Measurements from ENCODE around the gene PPP1R36. TPM values are rescaled to one million over a fixed set of nuclear protein-coding genes. Genes with fewer than 3 reads are reported as not detected.

PPP1R36 gene, protein sequence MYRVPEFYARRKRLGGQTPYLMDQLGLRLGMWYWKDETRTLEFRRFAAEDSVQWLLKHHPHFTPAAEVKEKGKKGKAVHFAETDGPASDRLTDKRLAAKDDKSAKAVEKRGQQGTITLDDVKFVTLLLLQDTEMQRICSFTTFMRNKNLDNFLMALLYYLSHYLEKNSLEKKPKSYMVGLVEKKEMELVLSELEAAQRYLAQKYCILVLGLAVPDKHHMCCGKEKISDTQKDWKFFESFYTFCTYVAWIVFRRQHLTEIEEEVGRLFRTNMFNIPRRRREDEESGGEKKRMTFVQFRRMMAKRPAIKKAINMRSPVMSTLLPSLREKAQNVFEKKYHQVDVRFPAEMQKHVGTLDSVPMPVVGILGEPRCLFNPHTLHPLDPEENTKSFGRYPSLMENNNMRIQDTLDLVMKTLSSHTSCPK
- under 1 TPM; 0.26 to 0.71 TPM for polyA plus RNA-seq

DNA sequence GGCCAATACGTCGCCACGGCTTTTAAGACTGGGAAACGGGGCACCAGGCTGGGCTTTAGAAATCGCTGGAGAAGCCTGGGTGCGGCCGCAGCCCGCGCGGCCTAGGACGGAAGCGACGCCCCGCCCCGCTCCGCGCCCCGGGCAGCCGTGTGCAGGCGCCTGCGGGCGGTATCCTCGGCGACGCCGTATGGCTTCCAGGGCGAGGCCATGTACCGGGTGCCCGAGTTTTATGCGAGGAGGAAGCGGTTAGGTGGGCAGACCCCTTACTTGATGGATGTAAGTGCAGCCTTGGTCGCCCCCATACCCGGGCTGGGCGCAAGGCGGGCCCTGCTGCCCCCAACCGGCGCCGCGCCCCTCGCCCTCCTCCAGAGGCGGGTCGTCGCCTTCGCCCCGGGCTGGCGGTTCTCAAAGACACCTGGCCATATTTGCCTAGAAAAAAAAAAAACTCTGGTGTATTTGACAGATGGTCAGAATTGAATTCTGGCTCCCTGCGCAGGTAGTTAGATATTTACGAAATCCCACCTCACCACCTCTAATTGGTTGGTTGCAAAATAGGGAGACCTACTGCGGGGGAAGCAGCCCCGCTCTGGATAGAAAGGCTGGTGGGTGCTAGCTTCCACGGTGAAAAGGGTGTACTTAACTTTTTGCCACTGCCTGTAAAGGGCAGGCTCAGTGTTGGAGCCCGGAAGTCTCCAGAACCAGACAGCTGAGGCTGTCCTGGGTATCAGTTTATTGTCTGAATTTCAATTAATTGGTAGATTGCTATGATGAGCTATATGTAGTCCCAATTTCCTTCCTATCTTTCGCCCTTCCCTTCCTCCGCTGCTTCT is at the start of gene PPP1R36:
TSS of gene PPP1R36 (plus strand) at position 171 of the 830 bp plus-strand sequence. CDS start at position 208, 37 bp downstream.
- peak within 1 kb of the TSS; percentile 17 to 31 for H3K4me3 ChIP-seq (ENCODE audit: low read depth in 1 of 2, low read length in 2 of 2)
- no peaks in the 10 kb centered on the region for H3K27me3 ChIP-seq (ENCODE audit: control insufficient read depth in 1 of 2, insufficient read depth in 2 of 2, low read length in 2 of 2)

DNA sequence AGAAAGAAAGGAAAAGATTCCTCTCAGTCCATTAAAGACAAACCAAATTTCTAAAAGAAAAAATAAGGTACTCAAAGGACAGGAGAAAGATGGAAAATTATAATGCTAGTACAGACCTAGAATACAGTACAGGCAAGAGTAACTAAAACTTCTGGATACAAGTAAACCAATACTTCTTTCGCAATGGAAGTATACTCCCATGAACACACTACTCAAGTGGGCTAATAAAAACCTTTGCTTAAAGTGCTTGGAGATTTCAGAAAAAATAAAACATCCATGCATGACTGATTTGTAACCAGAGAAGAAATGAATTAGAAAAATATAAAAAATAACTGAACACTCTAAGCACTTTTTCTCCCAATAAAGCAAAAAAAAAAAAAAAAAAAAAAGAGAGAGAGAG is 49.7 kb upstream of the PPP1R36 start:
- WGBS, 2 donors, result 97 to 98% methylated on average over 1 of the region's 1 CpG
- no peak overlapping the region for H3K27ac ChIP-seq (ENCODE audit: low read depth in 2 of 2, low read length in 1 of 2)

More for the DNA sequence above, at the start of gene PPP1R36:
- no peaks in the 10 kb centered on the region for H3K36me3 ChIP-seq (ENCODE audit: control insufficient read depth in 2 of 2, insufficient read depth in 2 of 2, low read length in 1 of 2)
- H3K9me3 ChIP-seq (ENCODE audit: control insufficient read depth in 2 of 2, insufficient read depth in 1 of 2, low read depth in 1 of 2, low read length in 1 of 2), result no peaks in the 10 kb centered on the region
- 6 to 10% methylated on average over 54 of the region's 54 CpGs for WGBS, 2 donors
- no peaks in the 10 kb centered on the region for H3K4me1 ChIP-seq (ENCODE audit: control insufficient read depth in 2 of 2, insufficient read depth in 2 of 2, low read length in 1 of 2)
- peak within 1 kb of the TSS; percentile 36 to 42 for H3K27ac ChIP-seq (ENCODE audit: low read depth in 2 of 2, low read length in 1 of 2)

DNA sequence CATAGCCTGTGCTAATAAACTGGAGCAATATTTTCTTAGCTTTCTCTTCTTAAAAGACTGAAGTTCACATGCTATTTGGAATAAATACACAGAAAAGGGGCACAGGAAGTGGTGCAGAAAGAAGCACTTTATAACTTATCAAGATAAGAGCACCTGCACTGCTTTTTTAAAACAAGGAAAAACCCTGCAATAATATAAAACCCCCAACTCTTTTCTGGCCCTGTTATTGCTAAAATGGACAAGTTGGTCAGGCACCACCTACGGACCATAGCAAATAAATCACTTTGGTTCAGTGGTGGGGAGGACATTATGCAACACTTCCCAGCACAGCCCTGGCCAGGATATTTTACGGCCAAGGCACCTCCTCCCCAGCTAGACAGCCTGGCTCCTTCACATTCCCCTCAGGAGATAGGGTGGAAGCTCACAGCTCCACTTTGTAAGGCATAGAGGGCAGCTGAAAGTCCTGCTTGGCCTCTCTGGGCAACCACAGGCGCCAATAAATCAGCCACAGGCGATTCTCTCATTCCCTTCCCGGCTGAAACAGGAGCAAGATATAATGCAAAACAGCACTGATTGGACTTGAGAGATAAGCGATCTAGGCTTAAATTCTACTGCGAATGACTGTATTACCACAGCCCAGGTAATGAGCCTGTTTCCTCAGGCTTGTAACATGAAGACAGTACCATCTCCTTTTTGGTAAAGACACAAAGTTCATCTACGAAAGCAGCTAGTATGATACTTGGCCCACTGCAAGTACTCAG is 48.2 kb upstream of the PPP1R36 start:
- no peaks in the 10 kb centered on the region for H3K27me3 ChIP-seq (ENCODE audit: control insufficient read depth in 1 of 2, insufficient read depth in 2 of 2, low read length in 2 of 2)
- H3K4me3 ChIP-seq (ENCODE audit: low read depth in 1 of 2, low read length in 2 of 2), result peak overlapping the region in 1 of 2 donors; percentile 80
- H3K27ac ChIP-seq (ENCODE audit: low read depth in 2 of 2, low read length in 1 of 2), result peak overlapping the region; percentile 98 to 99
- WGBS, 2 donors, result 19 to 27% methylated on average over 8 of the region's 8 CpGs
- H3K4me1 ChIP-seq (ENCODE audit: control insufficient read depth in 2 of 2, insufficient read depth in 2 of 2, low read length in 1 of 2), result no peaks in the 10 kb centered on the region
- H3K36me3 ChIP-seq (ENCODE audit: control insufficient read depth in 2 of 2, insufficient read depth in 2 of 2, low read length in 1 of 2), result no peaks in the 10 kb centered on the region
- H3K9me3 ChIP-seq (ENCODE audit: control insufficient read depth in 2 of 2, insufficient read depth in 1 of 2, low read depth in 1 of 2, low read length in 1 of 2), result no peaks in the 10 kb centered on the region

More for the DNA sequence above, 49.7 kb upstream of the PPP1R36 start:
- Histone ChIP-seq H3K36me3 (ENCODE audit: control insufficient read depth in 2 of 2, insufficient read depth in 2 of 2, low read length in 1 of 2) (no peaks in the 10 kb centered on the region), H3K27me3 (ENCODE audit: control insufficient read depth in 1 of 2, insufficient read depth in 2 of 2, low read length in 2 of 2) (no peaks in the 10 kb centered on the region), H3K4me1 (ENCODE audit: control insufficient read depth in 2 of 2, insufficient read depth in 2 of 2, low read length in 1 of 2) (no peaks in the 10 kb centered on the region), H3K9me3 (ENCODE audit: control insufficient read depth in 2 of 2, insufficient read depth in 1 of 2, low read depth in 1 of 2, low read length in 1 of 2) (no peaks in the 10 kb centered on the region), H3K4me3 (ENCODE audit: low read depth in 1 of 2, low read length in 2 of 2) (no peak overlapping the region)

DNA sequence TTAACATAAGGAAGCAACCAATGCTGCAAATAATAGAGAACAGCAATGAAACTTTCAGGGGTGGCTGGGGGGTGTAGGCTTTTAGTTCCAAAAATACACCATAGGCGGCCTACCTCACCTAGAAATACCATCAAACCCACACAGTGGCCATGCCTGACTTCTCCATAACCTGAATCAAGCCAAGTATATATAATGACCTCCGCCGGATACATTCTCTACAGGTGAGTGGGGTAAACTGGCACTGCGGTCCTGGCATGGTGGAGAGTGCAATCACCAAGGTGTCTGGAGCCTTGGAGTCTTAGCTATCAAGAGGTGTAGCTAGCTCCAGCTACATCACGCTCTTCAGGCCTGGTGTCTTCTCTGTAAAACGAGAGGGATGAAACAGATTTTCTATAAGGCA is 47.3 kb upstream of the PPP1R36 start:
- Histone ChIP-seq H3K27me3 (ENCODE audit: control insufficient read depth in 1 of 2, insufficient read depth in 2 of 2, low read length in 2 of 2) (no peaks in the 10 kb centered on the region), H3K4me3 (ENCODE audit: low read depth in 1 of 2, low read length in 2 of 2) (peak overlapping the region; percentile 80 to 87), H3K4me1 (ENCODE audit: control insufficient read depth in 2 of 2, insufficient read depth in 2 of 2, low read length in 1 of 2) (no peaks in the 10 kb centered on the region), H3K27ac (ENCODE audit: low read depth in 2 of 2, low read length in 1 of 2) (peak overlapping the region; percentile 98 to 99), H3K9me3 (ENCODE audit: control insufficient read depth in 2 of 2, insufficient read depth in 1 of 2, low read depth in 1 of 2, low read length in 1 of 2) (no peaks in the 10 kb centered on the region), H3K36me3 (ENCODE audit: control insufficient read depth in 2 of 2, insufficient read depth in 2 of 2, low read length in 1 of 2) (no peaks in the 10 kb centered on the region)
- 28 to 34% methylated on average over 6 of the region's 6 CpGs for WGBS, 2 donors

DNA sequence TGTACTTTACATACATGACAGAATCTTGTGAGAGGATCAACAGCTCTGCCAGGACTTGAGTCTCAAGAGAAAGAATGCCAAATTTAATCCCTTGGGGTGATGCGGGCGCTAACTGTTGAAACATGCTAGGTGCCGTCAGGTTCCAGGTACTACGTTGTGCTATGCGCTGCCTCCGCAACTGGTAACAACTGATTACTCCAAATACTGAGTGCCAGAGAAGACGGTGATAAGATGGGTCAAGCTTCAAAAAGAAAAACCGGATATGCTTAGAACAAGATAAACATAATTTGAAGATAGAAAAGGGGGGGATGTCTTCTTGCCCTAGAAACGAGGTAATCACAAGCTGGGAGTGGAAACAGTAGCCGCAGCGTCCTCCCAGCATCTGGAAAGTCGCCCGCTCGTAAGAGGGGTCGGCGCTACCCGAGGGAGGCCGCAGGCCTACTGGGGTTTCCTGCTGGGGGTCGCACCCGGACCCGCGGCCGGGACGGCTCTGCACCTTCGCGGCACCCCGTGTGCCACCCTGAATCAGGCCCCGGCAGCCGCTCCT is 46.8 kb upstream of the PPP1R36 start:
- 0 to 1% methylated on average over 29 of the region's 29 CpGs for whole genome bisulfite sequencing, 2 donors
- Histone ChIP-seq H3K36me3 (ENCODE audit: control insufficient read depth in 2 of 2, insufficient read depth in 2 of 2, low read length in 1 of 2) (no peaks in the 10 kb centered on the region), H3K27me3 (ENCODE audit: control insufficient read depth in 1 of 2, insufficient read depth in 2 of 2, low read length in 2 of 2) (no peaks in the 10 kb centered on the region), H3K27ac (ENCODE audit: low read depth in 2 of 2, low read length in 1 of 2) (peak overlapping the region; percentile 98 to 99), H3K4me1 (ENCODE audit: control insufficient read depth in 2 of 2, insufficient read depth in 2 of 2, low read length in 1 of 2) (no peaks in the 10 kb centered on the region), H3K4me3 (ENCODE audit: low read depth in 1 of 2, low read length in 2 of 2) (peak overlapping the region; percentile 80 to 87), H3K9me3 (ENCODE audit: control insufficient read depth in 2 of 2, insufficient read depth in 1 of 2, low read depth in 1 of 2, low read length in 1 of 2) (no peaks in the 10 kb centered on the region)

DNA sequence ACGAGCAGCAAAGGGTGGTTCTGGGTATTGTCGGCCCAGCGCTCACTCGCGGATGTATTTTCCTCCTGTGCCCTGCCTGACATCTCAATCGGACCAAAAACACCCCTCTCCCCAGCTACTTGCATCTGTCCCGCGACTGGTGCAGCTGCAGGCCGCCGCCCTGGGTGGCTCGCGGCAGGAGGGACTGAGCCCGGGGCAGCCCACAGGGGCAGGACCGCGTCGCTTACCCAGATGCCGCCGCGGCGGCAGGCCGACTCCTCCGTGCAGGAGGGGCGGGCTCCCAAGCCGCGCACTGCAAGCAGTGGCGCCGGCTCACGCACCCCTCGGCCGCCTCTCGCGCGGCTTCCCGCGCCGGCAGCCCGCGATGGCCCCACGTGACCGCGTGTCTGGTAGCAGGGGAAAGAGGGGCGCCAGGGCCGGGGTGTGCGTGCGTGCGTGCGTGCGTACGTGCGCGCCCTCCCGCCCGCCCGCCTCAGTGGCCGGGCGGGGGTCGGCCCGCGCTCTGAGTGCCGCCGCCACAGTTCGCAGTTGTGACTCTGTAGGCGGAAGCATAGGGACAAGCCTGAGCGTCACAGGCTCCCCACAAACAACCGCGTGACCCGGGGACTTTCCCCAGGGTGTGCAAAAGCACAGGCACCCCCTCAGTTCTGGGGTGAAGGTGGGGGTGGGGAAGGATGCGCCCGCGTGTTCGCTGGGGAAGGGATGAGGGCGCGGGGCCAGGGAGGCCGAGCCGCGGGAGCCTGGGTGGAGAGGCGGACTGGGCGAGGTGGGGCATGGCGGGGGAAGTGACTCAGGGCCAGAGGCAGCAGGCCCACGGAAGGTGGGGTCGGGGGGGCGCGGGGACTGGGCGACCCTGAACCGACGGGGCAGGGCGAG is 46.1 kb upstream of the PPP1R36 start, which contains the start of gene ZBTB25:
TSS of gene ZBTB25 (minus strand) at position 405 of the 876 bp plus-strand sequence. CDS start 13,305 bp downstream, outside the sequence.
- Histone ChIP-seq H3K4me3 (ENCODE audit: low read depth in 1 of 2, low read length in 2 of 2) (peak within 1 kb of the TSS; percentile 80 to 87), H3K9me3 (ENCODE audit: control insufficient read depth in 2 of 2, insufficient read depth in 1 of 2, low read depth in 1 of 2, low read length in 1 of 2) (no peaks in the 10 kb centered on the region), H3K4me1 (ENCODE audit: control insufficient read depth in 2 of 2, insufficient read depth in 2 of 2, low read length in 1 of 2) (no peaks in the 10 kb centered on the region), H3K27ac (ENCODE audit: low read depth in 2 of 2, low read length in 1 of 2) (peak within 1 kb of the TSS; percentile 98 to 99), H3K36me3 (ENCODE audit: control insufficient read depth in 2 of 2, insufficient read depth in 2 of 2, low read length in 1 of 2) (no peaks in the 10 kb centered on the region), H3K27me3 (ENCODE audit: control insufficient read depth in 1 of 2, insufficient read depth in 2 of 2, low read length in 2 of 2) (no peaks in the 10 kb centered on the region)
- WGBS, 2 donors, result 0 to 1% methylated on average over 74 to 87 of the region's 87 CpGs

DNA sequence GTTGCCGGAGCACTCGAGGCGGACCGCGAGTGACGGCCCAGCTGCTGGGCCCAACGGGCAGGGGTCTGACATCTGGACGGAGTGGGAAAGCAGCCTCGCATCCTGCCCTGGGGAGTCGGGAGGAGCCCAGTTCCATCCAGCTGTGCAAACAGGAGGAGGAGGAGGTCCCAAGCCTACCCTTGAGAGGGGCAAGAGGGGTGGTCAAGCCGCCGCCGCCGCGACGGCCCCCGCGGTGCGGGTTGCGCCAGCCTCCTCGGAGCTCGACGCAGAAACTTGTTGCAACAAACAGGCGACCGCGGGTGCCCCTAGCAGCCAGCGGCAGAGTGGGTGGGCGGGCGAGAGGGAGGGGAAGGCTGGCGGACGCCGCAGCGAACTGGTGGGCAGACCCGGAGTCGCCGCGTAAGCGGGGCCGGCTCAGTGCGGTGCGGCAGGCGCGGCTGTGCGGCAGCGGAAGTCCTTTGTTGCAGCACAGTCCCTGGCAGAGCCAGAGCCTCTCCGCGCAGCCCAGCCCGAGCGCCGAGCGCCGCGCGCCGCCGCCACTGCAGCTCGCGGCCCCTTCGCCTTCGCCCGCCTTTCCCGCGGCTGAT is 45.4 kb upstream of the PPP1R36 start, which contains the start of gene ZBTB1:
TSS of gene ZBTB1 (plus strand) at position 461 of the 587 bp plus-strand sequence. CDS start 16,735 bp downstream, outside the sequence.
- H3K4me1 ChIP-seq (ENCODE audit: control insufficient read depth in 2 of 2, insufficient read depth in 2 of 2, low read length in 1 of 2), result peaks cover 0 to 3% of the 10 kb centered on the region in 2 donors
- H3K27ac ChIP-seq (ENCODE audit: low read depth in 2 of 2, low read length in 1 of 2), result peak within 1 kb of the TSS; percentile 98 to 99
- 0% methylated on average over 56 to 63 of the region's 63 CpGs for WGBS, 2 donors
- H3K4me3 ChIP-seq (ENCODE audit: low read depth in 1 of 2, low read length in 2 of 2), result peak within 1 kb of the TSS; percentile 80 to 87
- H3K9me3 ChIP-seq (ENCODE audit: control insufficient read depth in 2 of 2, insufficient read depth in 1 of 2, low read depth in 1 of 2, low read length in 1 of 2), result no peaks in the 10 kb centered on the region
- no peaks in the 10 kb centered on the region for H3K36me3 ChIP-seq (ENCODE audit: control insufficient read depth in 2 of 2, insufficient read depth in 2 of 2, low read length in 1 of 2)
- no peaks in the 10 kb centered on the region for H3K27me3 ChIP-seq (ENCODE audit: control insufficient read depth in 1 of 2, insufficient read depth in 2 of 2, low read length in 2 of 2)

Data from esophagus (tissue), 2 donors.